ENCODE results near the gene SHMT1. TPM values are rescaled to one million over a fixed set of nuclear protein-coding genes. Genes with fewer than 3 reads are reported as not detected.

Gene SHMT1
- total RNA-seq, 2 donors from 2014 or later, result 31.6 to 43.0 TPM

DNA sequence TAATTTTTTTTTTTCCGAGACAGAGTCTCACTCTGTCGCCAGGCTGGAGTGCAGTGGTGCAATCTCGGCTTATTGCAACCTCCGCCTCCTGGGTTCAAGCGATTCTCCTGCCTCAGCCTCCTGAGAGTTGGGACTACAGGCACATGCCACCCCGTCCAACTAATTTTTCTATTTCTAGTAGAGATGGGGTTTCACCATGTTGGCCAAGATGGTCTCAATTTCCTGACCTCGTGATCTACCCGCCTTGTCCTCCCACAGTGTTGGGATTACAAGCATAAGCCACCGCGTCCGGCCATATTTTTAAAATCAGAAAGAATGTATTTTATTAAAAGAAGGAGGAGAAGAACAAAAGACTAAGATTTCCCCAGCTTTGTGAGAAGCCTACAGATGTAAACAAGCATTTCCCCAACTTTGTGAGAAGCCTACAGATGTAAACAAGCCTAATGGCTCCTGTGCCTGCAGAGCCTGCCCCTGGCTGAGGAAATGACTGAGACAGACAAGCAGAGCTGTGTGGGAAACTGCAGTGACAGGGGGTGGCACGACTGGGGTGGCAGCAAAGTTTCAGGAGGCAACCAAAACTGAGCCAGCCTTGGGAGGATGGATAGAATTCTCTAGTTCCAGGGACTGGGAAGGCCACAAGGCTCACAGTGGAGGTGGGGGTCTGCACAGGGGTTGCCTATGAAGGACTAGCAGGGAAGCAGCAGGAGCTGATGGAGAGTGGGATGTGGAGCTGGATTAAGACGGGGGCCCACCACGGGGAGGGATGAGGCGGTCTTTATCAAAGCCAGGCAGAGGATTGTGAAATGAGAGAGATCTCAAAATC is 71.4 kb downstream of the SHMT1 start:
- no peak for DNase-seq (ENCODE audit: low spot score)
- Histone ChIP-seq H3K9me3 (no peaks in the 10 kb centered on the region), H3K4me3 (no peak overlapping the region), H3K4me1 (replicated peaks) (no peaks in the 10 kb centered on the region), H3K27ac (no peak overlapping the region), H3K27me3 (replicated peaks; ENCODE audit: insufficient read depth) (no peaks in the 10 kb centered on the region), H3K36me3 (peaks cover 3 to 26% of the 10 kb centered on the region in 2 donors)
- WGBS, result 93% methylated on average over 15 of the region's 15 CpGs
- TF ChIP-seq, protein P1, sequence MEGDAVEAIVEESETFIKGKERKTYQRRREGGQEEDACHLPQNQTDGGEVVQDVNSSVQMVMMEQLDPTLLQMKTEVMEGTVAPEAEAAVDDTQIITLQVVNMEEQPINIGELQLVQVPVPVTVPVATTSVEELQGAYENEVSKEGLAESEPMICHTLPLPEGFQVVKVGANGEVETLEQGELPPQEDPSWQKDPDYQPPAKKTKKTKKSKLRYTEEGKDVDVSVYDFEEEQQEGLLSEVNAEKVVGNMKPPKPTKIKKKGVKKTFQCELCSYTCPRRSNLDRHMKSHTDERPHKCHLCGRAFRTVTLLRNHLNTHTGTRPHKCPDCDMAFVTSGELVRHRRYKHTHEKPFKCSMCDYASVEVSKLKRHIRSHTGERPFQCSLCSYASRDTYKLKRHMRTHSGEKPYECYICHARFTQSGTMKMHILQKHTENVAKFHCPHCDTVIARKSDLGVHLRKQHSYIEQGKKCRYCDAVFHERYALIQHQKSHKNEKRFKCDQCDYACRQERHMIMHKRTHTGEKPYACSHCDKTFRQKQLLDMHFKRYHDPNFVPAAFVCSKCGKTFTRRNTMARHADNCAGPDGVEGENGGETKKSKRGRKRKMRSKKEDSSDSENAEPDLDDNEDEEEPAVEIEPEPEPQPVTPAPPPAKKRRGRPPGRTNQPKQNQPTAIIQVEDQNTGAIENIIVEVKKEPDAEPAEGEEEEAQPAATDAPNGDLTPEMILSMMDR (IDR thresholded peaks at IDR 0.05), result no peak
- no peak for TF ChIP-seq POLR2AphosphoS5 (IDR thresholded peaks at IDR 0.05)
- no peak for TF ChIP-seq POLR2A (IDR thresholded peaks at IDR 0.05)
- intact Hi-C loops (cut with DNase I), result no loop called here

DNA sequence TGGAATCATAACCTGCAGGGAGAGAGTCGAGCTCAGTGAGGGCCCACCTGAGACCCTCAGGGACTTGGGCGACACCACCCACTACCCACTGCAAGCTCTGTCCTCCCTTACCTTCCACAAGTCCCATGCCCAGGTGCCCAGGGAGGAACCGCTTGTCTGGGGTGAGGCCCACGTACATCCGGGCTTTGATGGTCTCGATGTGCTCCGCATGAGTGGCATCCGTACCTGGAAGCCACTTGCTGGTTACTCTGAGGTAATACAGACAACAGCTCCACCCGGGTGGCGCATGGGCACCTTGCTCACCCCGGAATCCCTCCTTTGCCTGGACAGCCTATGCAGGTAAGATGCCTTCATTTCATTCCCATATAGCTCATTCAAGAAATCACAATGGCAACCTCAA is 78.1 kb downstream of the SHMT1 start:
- WGBS, result 93% methylated on average over 11 of the region's 11 CpGs
- Histone ChIP-seq H3K4me1 (replicated peaks) (no peaks in the 10 kb centered on the region), H3K27ac (no peak overlapping the region), H3K27me3 (replicated peaks; ENCODE audit: insufficient read depth) (no peaks in the 10 kb centered on the region), H3K9me3 (no peaks in the 10 kb centered on the region), H3K4me3 (no peak overlapping the region), H3K36me3 (peaks cover 3 to 28% of the 10 kb centered on the region in 2 donors)
- TF ChIP-seq, protein P1 (IDR thresholded peaks at IDR 0.05), result no peak
- no peak for TF ChIP-seq POLR2AphosphoS5 (IDR thresholded peaks at IDR 0.05)
- no peak for TF ChIP-seq POLR2A (IDR thresholded peaks at IDR 0.05)
- intact Hi-C loops (cut with DNase I), result no loop called here
- no peak for DNase-seq (ENCODE audit: low spot score)

DNA sequence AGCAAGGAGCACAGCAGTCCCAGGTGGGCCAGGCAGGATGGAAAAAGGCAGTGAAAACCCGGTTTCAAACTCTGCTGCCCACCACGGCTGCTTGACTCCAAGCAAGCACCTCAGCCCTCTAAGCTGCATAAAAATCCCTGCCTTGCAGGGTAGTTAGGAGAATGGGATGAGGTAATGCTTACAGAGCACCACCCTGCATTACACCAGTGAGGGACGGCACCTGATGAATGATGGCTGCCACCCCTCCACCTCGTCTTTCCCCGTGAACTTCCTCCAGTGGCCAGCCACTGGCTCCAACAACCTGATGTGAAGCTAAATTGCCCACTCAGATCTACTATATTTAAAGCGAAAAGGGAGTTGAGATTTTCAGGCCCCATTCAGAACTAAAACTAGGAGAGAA is 81.6 kb downstream of the SHMT1 start:
- WGBS, result 89% methylated on average over 6 of the region's 6 CpGs
- Histone ChIP-seq H3K36me3 (peaks cover 0 to 11% of the 10 kb centered on the region in 2 donors), H3K27ac (no peak overlapping the region), H3K27me3 (replicated peaks; ENCODE audit: insufficient read depth) (no peaks in the 10 kb centered on the region), H3K4me3 (no peak overlapping the region), H3K9me3 (no peaks in the 10 kb centered on the region), H3K4me1 (replicated peaks) (no peaks in the 10 kb centered on the region)
- intact Hi-C loops (cut with DNase I), result no loop called here
- no peak for DNase-seq (ENCODE audit: low spot score)
- no peak for TF ChIP-seq POLR2AphosphoS5 (IDR thresholded peaks at IDR 0.05)
- TF ChIP-seq, protein P1 (IDR thresholded peaks at IDR 0.05), result no peak
- TF ChIP-seq POLR2A (IDR thresholded peaks at IDR 0.05), result no peak

DNA sequence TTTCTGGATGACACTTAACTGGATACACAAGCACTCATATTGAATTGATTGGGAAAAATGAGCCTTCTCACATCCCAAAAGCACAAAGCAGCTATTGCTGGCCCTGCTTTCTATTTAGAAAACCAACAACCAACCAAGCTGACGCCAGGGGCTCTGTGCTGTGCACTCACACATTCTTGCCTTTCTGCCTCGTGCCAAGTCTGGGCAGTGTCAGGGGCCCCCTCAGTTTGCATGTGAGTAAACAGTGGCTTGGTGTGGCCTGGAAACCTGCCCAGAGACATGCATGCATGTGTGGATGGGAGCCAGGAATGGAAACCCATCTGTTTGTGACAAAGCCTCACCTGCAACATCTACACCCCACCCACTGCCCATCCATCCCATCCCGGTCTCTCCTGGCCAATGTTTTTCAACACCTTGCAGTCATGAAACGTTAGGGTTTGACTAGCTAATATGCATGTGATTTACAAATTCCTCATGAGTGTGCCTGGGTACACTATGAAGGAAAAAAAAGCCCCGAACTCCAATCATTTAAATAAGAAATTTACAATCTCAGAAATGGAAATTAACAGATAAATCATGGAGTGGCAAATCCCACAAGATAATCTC is 82.5 kb downstream of the SHMT1 start:
- H3K27ac ChIP-seq, result no peak overlapping the region
- peaks cover 0 to 11% of the 10 kb centered on the region in 2 donors for H3K36me3 ChIP-seq
- intact Hi-C loops (cut with DNase I), result no loop called here
- WGBS, result 37% methylated on average over 4 of the region's 5 CpGs
- H3K4me3 ChIP-seq, result no peak overlapping the region
- TF ChIP-seq POLR2A (IDR thresholded peaks at IDR 0.05) (no peak), POLR2AphosphoS5 (IDR thresholded peaks at IDR 0.05) (no peak)
- TF ChIP-seq, protein P1 (IDR thresholded peaks at IDR 0.05), result no peak
- no peaks in the 10 kb centered on the region for H3K27me3 ChIP-seq (replicated peaks; ENCODE audit: insufficient read depth)
- no peaks in the 10 kb centered on the region for H3K9me3 ChIP-seq
- no peaks in the 10 kb centered on the region for H3K4me1 ChIP-seq (replicated peaks)
- DNase-seq (ENCODE audit: low spot score), result no peak
